C4-2B (cell line): ENCODE data around the gene C14orf132.

Experiments used
- CTCF ChIP-seq: fragments of 450-650 bp; conservative IDR thresholded peaks from 2 replicates; pipeline ENCODE4 v1.5.1; 2017; ENCODE audit warnings: mild to moderate bottlenecking
- ZFX ChIP-seq: fragments of 450-650 bp; IDR thresholded peaks from 2 replicates; pipeline ENCODE4 v1.6.1; 2017

- TF ChIP-seq CTCF (no peak), ZFX (no peak)
Observed at GRCh38 chr14:96059519-96060135, 20.5 kb downstream of the C14orf132 start.
